HG02840 (cell line): ENCODE results near the gene RGP1.

Source experiments
- ATAC-seq: cut with Tn5 transposase; IDR thresholded peaks from one replicate; pipeline ENCODE4 v1.9.1; 2021; ENCODE audit warnings: mild to moderate bottlenecking, moderate library complexity, moderate number of reproducible peaks; ENCODE audit not compliant: unreplicated experiment, low FRiP score

RGP1 gene

DNA sequence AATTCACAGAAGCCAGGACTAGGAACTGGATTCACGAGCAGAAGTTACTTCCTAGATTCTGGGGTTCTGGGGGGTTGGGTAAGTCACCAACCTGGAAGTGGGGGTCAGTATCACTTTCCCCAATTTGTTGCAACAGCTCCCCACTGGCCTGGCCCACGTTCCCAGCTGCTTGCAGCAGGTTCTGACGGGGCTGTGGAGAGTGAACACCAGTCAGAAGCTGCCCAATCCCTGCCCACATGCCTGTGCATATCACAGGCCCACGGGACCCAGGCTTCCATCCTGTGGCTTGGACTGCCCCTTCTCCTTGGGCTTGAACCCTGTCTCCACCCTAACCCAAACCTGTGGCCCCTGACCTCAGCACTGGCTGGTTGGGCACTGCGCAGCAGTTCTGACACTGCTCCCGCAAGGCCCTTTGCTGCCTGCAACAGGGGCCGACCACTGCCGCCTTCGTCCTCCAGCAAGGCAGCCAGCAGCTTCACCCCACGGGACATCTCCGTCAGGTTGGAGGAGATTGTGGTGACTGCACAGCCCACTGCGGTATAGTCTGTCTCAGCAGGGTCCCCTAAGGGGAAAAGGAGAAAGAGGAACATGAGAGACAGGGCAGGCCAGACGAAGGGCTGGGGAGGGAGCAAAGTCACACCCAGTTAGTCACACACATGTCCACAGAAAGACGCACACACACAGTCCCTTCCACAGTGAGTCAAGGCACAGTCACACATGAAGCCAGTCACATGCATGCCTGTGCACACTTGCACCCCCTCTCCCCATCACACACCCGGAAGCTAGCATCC, 30.2 kb upstream of the RGP1 start:
- no peak for ATAC-seq

DNA sequence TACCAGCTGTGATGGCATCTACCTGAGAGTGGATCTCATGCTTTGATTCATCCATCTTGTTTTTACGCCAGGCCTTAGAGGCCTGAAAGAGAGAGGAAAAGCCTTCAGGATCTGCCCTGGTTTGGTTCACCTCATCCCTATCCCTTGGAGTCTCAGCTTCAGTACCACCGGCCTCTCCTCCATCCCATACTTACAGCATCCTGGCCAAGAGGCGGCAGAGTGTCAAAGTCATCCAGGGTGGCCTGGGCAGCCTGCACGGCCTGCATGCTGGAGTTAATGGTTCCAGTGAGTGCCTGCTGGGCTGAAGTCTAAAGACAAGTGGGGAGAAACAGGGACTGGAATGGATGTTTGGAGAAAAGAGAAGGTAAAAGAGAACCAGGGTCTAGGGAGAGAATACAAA, 29.5 kb upstream of the RGP1 start:
- ATAC-seq: no peak

DNA sequence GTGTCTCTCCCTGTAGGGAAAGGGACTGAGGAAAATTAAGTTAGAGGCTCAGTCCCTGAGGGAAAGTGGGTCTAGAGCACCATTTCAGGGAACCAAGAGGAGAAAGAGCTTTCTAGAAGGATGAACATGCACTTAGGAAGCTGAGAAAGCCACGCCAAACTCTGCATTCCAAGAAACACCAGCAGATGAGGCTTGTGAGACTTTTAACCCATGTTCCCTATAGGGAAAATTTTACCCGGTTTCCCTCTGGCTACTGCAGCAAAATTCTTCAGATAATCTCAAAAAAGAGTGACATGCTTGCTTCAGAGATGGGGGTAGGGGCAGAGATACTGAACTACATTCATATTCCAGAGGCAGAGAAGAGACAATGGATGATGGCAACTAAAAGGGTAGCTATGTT, 25.7 kb upstream of the RGP1 start:
- no peak for ATAC-seq

DNA sequence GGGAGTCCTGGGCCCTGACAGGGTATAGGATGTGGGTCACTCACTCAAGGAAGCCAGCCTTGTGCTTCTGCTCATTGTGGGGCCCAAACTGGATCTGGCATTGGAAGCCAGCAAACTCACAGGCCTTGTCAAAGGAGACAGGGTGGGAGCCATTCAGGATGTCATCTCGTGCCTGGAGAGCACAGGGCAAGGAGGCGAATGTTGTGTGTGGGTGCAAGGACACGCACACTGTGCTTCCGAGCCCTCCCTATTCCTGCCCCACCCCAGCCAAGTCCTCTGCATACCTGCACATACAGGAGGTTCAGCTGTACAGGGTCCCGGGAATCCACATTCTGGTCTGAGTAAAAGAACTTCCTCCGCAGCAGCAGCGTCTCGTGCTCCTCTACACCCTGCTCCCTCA, 25.2 kb upstream of the RGP1 start:
- ATAC-seq: no peak

DNA sequence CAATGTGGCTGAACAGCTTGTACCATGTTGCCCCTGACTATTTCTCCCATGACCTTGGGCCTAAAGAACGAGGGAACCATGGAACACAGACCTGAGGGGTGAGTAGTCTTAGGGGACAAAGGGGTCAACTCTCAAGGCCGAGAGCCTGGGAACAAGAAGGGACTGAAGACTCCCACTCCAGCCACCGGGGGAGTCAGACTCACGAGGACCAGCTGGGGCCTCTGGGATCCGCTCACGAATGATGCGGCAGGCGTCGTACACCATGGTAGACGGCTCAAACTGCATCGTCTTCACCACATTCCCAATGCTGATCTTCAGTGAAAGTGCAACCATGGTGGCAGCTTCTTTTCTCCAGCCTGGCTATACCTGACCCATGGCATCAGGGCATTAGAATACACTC, 23.7 kb upstream of the RGP1 start:
- no peak for ATAC-seq

DNA sequence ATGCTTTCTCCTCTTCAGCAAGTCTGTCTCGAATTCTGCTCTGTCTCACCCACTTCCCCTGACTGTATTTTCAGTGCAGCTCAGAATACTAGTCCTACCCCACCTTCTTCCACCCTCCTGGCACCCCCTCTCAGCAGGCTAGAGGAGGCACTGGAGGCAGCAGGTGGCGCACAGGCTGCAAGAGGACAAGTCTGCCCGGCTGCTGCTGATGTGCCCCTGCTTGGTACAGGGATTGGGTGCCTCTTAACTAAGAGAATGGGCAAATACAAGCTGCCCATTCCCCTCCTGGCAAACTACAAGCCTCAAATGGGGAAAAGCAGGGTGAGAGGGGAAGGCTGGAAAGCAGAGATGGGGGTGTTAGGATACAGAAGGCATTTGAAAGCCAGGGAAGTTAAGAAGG, 22.2 kb upstream of the RGP1 start:
- ATAC-seq: no peak

DNA sequence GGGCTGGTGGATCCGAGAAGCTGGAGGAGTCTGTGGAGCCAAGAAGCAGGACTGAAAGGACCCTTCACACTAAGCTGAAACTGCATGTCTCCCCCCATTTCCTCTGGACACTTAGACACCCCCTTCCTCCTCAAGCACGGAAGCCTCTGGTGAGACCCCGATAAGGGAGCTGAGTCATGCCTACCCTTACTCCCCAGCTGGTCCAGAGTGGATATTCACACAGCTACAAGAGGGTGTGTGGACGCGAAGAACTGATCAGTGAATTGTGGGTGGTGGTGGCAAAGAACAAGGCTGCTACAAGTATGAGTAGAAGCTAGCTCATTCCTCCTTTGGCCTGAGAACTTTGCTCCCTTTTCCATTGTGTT, 21.4 kb upstream of the RGP1 start:
- no peak for ATAC-seq

DNA sequence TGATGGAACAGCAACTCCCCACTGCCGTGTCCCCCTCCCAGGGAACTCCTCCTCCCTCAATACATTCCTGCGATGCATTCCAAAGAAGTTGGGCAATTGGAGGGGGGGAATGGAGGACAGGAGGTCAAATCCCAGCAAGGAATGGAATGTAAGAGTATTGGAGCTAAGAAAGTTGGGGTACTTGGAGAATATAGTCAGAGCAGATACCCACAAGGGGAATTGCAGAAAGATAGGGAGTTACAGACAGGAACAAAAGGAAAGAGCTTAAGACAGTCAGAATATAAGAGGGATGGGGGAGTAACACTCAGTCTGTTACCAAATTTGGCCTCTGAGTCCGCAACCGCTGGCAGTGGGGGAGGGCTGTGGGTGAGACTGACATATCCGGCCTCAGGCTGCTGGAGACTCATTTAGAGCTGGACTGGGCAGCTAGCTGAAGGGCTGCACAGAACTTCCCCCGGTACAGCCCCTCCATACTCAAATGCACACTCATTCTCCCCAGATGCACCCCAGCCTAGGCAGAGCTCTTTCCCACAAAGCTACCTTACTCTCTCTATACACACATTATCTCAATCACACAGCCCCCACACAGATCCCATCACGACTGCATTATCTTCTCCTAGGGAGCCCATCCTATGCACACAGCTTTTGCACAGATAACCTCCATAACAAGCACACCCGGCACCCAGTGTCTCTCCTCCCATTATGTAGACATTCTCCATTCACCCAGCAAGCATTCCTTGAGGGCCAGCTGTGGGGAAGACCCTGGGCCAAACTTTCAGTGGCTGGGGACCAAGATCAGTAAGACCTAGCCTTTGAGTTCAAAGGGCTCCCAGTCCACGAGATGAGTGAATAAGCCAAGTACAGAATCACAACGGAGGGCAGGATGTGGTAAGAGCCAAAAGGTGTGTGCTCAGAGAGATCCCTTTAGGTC, 20.8 kb upstream of the RGP1 start:
- ATAC-seq: no peak

DNA sequence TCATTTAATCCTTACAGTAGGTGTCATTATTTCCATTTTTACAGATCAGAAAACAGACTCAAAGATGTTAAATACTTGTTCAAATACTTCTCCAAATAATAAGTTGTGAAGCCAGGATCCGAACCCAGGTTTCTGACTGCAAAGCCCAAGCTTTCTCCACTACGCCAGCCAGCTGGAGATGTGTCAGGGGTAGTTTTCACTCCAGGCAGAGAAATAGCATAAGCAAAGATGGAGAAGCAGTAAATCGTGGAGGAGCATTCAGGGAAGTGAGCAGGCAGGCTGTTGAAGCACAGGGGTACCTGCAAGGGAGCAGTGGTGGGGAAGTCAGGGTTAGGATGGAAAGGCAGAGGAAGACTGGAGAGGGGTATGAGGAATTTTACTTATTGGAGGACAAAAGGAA, 20.0 kb upstream of the RGP1 start:
- no peak for ATAC-seq

DNA sequence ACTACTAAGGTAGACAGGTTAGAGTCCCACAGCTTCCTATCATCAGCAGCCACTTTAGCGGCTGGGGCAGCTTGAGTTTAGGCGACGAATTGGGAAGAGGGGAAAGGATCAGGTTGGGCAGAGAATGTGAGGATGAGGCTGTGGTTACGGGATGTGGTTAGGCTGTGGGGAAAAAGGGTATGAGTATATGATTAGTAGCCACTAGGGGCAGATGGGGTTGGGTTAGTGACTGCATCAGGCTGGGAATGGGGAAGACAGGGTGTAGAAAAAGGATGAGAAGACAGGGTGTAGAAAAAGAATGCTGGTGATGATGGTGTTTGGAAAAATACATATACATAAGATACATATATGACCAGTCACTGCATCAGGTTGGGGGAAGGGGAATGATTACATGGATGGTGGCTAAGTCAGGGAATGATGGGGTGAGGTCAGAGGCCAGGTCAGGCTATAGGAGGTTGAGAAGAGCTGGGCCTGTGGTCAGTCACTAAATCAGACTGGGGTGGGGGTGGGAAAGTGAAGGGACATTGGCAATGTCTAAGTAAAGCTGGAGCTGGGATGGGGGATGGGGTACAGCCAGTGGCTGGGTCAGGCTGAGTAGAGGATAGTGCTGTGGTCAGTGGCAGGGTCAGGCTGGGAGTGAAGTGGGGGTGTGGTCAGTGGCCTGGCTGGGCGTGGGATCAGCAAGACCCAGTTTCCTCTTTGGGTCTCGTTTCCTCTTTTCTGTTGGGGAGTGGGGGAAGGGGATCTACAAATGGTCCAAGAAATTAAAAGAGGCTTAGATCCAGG, 19.2 kb upstream of the RGP1 start:
- no peak for ATAC-seq

DNA sequence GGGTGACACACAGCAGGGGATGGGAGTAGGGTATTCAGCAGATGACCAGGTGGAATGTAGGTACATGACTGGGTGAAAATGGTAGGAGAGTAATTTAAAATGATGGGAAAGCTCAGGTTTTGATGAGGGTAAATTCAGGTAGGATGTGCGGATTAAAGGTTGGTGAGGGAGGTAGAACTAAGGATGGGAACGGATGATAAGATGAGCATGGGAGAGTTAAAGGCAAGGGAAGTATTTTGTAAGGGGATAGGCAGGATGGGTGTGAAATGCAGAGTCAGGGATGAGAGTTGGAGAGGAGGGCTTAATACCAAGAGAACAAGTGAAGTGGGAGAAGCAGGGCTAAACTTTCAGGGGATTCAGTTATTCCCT, 18.6 kb upstream of the RGP1 start:
- no peak for ATAC-seq

DNA sequence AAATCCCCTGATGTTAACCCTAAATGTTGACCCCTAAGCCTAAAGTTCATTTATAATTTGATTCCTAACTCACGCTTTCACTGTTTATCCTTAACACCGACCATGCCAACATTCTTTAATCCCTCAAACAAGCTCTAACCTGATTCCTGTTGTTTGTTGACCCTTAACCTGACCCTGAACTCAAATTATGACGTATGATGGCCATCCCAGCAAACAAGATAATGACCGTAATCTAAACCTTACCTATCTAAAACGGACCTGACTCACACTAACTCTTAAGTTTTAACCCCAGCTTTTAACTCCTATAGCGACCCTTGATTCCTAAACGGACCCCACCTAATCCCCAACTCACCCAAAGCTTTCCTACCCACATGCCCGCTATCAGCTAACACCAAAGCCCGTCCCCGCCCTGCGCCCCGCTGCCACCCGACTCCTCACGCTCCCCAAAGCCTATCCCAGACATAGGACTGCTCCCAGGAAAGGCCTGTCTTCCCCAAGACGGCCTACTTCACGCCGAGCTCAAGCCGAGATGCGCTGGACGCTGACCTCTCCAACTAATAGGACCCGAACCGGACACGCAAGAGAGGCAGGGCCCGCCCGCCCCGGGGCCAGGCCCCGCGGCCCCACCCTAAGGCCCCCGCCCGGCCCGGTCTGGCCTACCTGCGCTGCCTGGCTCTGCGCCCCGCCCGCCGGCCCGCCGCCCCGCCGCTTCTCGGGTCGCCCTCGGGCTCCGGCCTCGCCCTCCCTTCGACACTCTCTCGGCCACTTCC, 17.5 kb upstream of the RGP1 start:
- no peak for ATAC-seq

DNA sequence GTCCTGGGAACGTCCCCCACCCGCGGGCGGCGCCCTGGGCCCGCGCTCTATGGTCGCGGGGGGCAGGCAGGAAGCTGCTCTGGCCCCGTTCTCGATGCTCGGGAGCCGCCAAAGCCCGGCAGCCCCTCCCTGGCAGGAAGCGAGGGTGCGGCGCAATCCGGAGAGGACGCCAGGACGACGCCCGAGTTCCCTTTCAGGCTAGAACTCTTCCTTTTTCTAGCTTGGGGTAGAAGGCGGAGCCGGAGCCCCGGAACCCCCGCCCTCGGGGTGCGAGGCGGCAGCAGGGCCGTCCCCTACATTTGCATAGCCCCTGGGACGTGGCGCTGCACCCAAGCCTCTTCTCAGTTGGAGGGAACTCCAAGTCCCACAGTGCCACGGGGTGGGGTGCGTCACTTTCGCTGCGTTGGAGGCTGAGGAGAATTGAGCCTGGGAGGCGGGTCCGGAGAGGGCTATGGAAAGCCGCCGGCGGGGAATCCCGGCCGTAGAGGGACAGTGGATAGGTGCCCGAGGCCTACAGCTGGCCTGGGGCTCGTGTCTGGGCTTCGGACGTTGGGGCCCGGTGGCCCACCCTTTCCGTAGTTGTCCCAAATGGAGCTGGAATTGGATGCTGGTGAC, 16.8 kb upstream of the RGP1 start, which contains the start of the genes CREB3 and TLN1:
TSS of gene CREB3 (plus strand) at position 482 of the 615 bp plus-strand sequence. CDS start at position 589, 107 bp downstream.
TSS of gene TLN1 (minus strand) at position 11 of the 615 bp plus-strand sequence. CDS start 6,501 bp downstream, outside the sequence.
- peak; percentile 81 for ATAC-seq

DNA sequence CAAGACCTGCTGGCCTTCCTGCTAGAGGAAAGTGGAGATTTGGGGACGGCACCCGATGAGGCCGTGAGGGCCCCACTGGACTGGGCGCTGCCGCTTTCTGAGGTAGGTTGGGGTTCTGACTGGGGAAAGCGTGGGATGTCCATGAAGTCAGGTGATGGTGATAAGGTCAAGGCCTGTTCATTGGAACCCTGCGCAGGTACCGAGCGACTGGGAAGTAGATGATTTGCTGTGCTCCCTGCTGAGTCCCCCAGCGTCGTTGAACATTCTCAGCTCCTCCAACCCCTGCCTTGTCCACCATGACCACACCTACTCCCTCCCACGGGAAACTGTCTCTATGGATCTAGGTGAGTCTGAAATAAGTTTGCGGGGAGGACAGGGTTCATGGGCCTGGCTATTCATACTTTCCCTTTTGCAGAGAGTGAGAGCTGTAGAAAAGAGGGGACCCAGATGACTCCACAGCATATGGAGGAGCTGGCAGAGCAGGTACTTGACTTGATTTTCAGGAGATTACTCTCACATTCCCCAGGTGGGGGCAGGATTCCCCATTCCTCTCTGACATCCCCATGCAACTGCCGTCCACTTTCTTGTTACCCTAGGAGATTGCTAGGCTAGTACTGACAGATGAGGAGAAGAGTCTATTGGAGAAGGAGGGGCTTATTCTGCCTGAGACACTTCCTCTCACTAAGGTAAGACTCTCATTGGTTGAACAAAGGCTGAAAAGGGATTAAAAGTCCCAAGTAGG, 16.1 kb upstream of the RGP1 start:
- ATAC-seq: peak; percentile 0

DNA sequence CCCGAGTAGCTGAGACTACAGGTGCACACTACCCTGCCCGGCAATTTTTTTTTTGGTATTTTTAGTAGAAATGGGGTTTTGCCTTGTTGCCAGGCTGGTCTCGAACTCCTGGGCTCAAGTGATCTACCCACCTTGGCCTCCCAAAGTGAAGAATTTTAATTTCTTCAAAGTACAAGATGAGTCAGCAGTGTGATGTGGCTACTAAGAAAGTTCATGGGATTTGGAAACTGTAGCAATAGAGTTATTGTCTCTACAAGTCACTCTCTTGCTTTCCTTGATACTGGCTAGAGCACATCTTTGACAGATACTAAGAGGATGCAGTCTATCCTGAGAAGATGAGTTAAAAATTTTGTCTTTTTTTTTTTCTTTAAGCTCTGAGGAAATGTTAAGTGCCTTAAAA, 15.0 kb upstream of the RGP1 start:
- no peak for ATAC-seq

DNA sequence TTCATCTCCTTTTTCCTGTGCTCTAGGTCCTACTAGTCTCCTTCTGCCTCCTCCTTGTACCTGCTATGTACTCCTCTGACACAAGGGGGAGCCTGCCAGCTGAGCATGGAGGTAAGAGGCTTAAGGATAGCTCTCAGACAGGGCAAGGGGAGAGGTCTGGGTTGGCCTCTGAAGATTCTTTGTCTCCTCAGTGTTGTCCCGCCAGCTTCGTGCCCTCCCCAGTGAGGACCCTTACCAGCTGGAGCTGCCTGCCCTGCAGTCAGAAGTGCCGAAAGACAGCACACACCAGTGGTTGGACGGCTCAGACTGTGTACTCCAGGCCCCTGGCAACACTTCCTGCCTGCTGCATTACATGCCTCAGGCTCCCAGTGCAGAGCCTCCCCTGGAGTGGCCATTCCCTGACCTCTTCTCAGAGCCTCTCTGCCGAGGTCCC, 12.9 kb upstream of the RGP1 start:
- no peak for ATAC-seq

DNA sequence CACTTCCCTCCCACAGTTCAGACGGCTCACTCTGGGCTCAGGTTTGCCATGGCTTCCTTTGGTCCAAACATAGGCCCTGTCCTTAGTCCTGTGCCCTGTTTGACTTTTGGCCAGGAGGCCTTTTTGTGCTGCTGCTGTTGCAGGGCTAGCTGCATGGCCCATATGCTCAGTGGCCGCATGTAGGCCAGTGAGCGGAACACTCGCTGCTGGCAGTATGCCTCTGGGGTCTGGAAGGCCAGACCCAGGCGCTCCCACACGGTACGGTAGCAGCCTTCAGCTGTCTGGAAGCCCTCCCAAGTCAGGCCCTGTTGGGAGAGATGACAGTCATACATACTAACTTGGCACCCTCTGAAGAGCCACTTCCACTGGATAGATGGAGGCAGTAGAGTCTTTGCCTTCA, 11.9 kb upstream of the RGP1 start:
- no peak for ATAC-seq

DNA sequence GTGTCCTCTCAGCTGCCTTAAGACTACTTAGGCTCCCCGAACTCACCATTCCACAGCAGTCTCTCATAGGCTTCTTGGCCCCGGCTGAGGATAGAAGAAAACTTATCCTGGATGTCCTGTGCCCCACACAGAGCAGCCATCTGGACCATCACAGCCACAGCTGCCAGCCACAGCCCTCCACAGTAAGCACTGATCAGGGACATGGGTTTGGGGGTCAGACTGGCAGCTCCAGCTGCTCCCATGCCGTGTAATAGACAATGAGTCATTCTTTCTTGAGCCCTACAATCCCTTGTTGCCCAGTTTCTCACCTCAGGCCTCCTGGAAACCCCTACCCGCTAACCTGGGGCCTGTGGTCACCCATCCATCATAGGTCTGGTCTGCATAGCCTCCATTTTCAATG, 10.9 kb upstream of the RGP1 start:
- ATAC-seq: no peak

DNA sequence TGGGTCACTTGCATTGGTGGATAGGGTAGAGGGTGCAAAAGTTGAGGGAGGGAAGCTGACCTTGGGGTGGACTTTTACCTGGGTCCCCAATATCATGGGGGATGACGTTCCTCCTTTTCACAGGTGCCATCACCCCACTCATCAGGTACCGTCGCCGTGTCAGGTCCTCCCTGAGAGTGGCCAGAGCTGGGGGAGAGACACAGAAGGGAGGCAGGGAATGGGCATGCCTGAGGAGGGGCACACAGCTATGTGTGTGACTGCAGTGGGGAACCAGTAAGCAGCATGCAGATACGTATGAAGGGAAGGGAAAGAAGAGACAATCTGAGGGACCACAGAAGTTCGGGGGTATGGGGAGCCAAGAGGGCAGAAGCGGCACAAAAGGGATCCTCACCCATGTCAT, 10.2 kb upstream of the RGP1 start:
- no peak for ATAC-seq
